HG03108 (cell line): Measurements from ENCODE around the gene PCDHB9.
"Not testable (repeated sequence)": the region's sequence is repeated elsewhere in the genome, so short reads cannot be mapped to it uniquely, and the experiment has no call there.

Source experiments
- ATAC-seq: cut with Tn5 transposase; IDR thresholded peaks from one replicate; pipeline ENCODE4 v1.9.1; 2021; ENCODE audit warnings: moderate library complexity; ENCODE audit not compliant: unreplicated experiment

Gene PCDHB9

GRCh38 chr5:141184117-141184855, 2.7 kb upstream of the PCDHB9 start:
- not testable (repeated sequence) for ATAC-seq

- not testable (repeated sequence) for ATAC-seq
These were observed 1.7 kb downstream of the PCDHB9 start for GRCh38 chr5:141188682-141189081.

GRCh38 chr5:141189131-141189530, 2.2 kb downstream of the PCDHB9 start:
- not testable (repeated sequence) for ATAC-seq

GRCh38 chr5:141192110-141192725, 5.3 kb downstream of the PCDHB9 start, which contains the start of gene PCDHB10:
Gene PCDHB10 (plus strand): TSS chr5:141192353. CDS start chr5:141192553, 200 bp downstream.
- ATAC-seq = no peak

- not testable (repeated sequence) for ATAC-seq
These were observed 7.4 kb downstream of the PCDHB9 start for GRCh38 chr5:141194332-141194731.

GRCh38 chr5:141196363-141196762, 9.4 kb downstream of the PCDHB9 start:
- ATAC-seq = no peak

GRCh38 chr5:141199359-141200235, 12.6 kb downstream of the PCDHB9 start, which contains the start of gene PCDHB11:
Gene PCDHB11 (plus strand): TSS chr5:141199627. CDS start chr5:141199775, 148 bp downstream.
- ATAC-seq = no peak

- ATAC-seq = not testable (repeated sequence)
These were observed 14.2 kb downstream of the PCDHB9 start for GRCh38 chr5:141201126-141201525.

- not testable (repeated sequence) for ATAC-seq
These were observed 14.7 kb downstream of the PCDHB9 start for GRCh38 chr5:141201646-141202045.

GRCh38 chr5:141208478-141208877, 21.5 kb downstream of the PCDHB9 start, which contains the start of gene PCDHB12:
Gene PCDHB12 (plus strand): TSS chr5:141208719. CDS start chr5:141208908, 189 bp downstream.
- ATAC-seq = no peak

GRCh38 chr5:141210281-141210680, 23.3 kb downstream of the PCDHB9 start:
- not testable (repeated sequence) for ATAC-seq

GRCh38 chr5:141210849-141211248, 23.9 kb downstream of the PCDHB9 start:
- ATAC-seq = not testable (repeated sequence)

- ATAC-seq = not testable (repeated sequence)
These were observed 26.8 kb downstream of the PCDHB9 start, which contains the start of gene PCDHB13 for GRCh38 chr5:141213656-141214339. Gene PCDHB13 (plus strand): TSS chr5:141213919. CDS start chr5:141214124, 205 bp downstream.

- not testable (repeated sequence) for ATAC-seq
These were observed 27.6 kb downstream of the PCDHB9 start for GRCh38 chr5:141214583-141214982.

- ATAC-seq = not testable (repeated sequence)
These were observed 28.5 kb downstream of the PCDHB9 start for GRCh38 chr5:141215504-141215903.

GRCh38 chr5:141216035-141216434, 29.1 kb downstream of the PCDHB9 start:
- not testable (repeated sequence) for ATAC-seq

- no peak for ATAC-seq
These were observed 36.3 kb downstream of the PCDHB9 start, which contains the start of gene PCDHB14 for GRCh38 chr5:141223112-141223783. Gene PCDHB14 (plus strand): TSS chr5:141223343. CDS start chr5:141223506, 163 bp downstream.

GRCh38 chr5:141224844-141225243, 37.9 kb downstream of the PCDHB9 start:
- not testable (repeated sequence) for ATAC-seq

GRCh38 chr5:141225421-141225820, 38.5 kb downstream of the PCDHB9 start:
- not testable (repeated sequence) for ATAC-seq
